OCI-LY1 (cell line): ENCODE measurements around the gene SMARCC1.

Source experiments
- H2AFZ ChIP-seq: fragments of 200-600 bp; sonication (generic), shearing (Covaris generic); 2 replicates; pipeline ENCODE4 v1.6.0; 2014; ENCODE audit warnings: antibody characterized with exemption, mild to moderate bottlenecking, low read length
- H3F3A ChIP-seq: fragments of 200-600 bp; sonication (generic), shearing (Covaris generic); 2 replicates; pipeline ENCODE4 v1.6.0; 2014; ENCODE audit warnings: mild to moderate bottlenecking, antibody characterized with exemption, low read length, moderate library complexity; ENCODE audit not compliant: insufficient read depth
- H3K27ac ChIP-seq: fragments of 200-600 bp; sonication (generic); 2 replicates; pipeline ENCODE4 v1.5.1; 2014; ENCODE audit warnings: low read length, mixed run types, mild to moderate bottlenecking, low read depth; ENCODE audit not compliant: poor library complexity, severe bottlenecking
- H3K27me3 ChIP-seq: fragments of 200-600 bp; sonication (generic); 2 replicates; pipeline ENCODE4 v1.6.0; 2014; ENCODE audit warnings: antibody characterized with exemption, mild to moderate bottlenecking, low read length, moderate library complexity; ENCODE audit not compliant: insufficient read depth
- H3K36me3 ChIP-seq: fragments of 200-600 bp; sonication (generic); 2 replicates; pipeline ENCODE4 v1.6.1; 2014; ENCODE audit warnings: mild to moderate bottlenecking, antibody characterized with exemption, low read length, moderate library complexity, mixed read lengths; ENCODE audit not compliant: insufficient read depth
- H3K4me1 ChIP-seq: fragments of 200-600 bp; sonication (generic); 2 replicates; pipeline ENCODE4 v1.5.1; 2014; ENCODE audit warnings: mild to moderate bottlenecking, low read length, moderate library complexity; ENCODE audit not compliant: insufficient read depth, severe bottlenecking
- H3K4me2 ChIP-seq: fragments of 200-600 bp; sonication (generic), shearing (Covaris generic); 2 replicates; pipeline ENCODE4 v1.6.1; 2014; ENCODE audit warnings: low read length
- H3K4me3 ChIP-seq: fragments of 200-600 bp; sonication (generic); 2 replicates; pipeline ENCODE4 v1.5.1; 2014; ENCODE audit warnings: low read length, low read depth, mild to moderate bottlenecking, mixed read lengths; ENCODE audit not compliant: poor library complexity, severe bottlenecking
- H3K79me2 ChIP-seq: fragments of 200-600 bp; shearing (Covaris generic); 2 replicates; pipeline ENCODE4 v1.6.1; 2016; ENCODE audit warnings: mixed run types, low read length, mixed read lengths; ENCODE audit not compliant: insufficient read depth
- H3K9ac ChIP-seq: fragments of 200-600 bp; sonication (generic), shearing (Covaris generic); 2 replicates; pipeline ENCODE4 v1.6.1; 2014; ENCODE audit warnings: mild to moderate bottlenecking, low read length, mixed read lengths
- H3K9me2 ChIP-seq: fragments of 200-600 bp; sonication (generic), shearing (Covaris generic); 2 replicates; pipeline ENCODE4 v1.6.1; 2014; ENCODE audit warnings: low read depth, mild to moderate bottlenecking, low read length, mixed read lengths
- H3K9me3 ChIP-seq: fragments of 200-600 bp; shearing (Covaris generic); 2 replicates; pipeline ENCODE4 v1.6.1; 2014; ENCODE audit warnings: low read length, mixed read lengths
- H4K20me1 ChIP-seq: fragments of 200-600 bp; sonication (generic), shearing (Covaris generic); 2 replicates; pipeline ENCODE4 v1.6.0; 2016; ENCODE audit warnings: mild to moderate bottlenecking, low read length; ENCODE audit not compliant: insufficient read depth
- CTCF ChIP-seq: fragments of 200-600 bp; sonication (generic), shearing (Covaris generic); IDR thresholded peaks from 2 replicates; pipeline ENCODE4 v1.5.1; 2017; ENCODE audit warnings: mild to moderate bottlenecking, antibody characterized with exemption, low read length, moderate library complexity, mixed read lengths
- EZH2 ChIP-seq: fragments of 200-600 bp; sonication (generic), shearing (Covaris generic); IDR thresholded peaks from 2 replicates; pipeline ENCODE4 v1.8.0; 2017; ENCODE audit warnings: borderline replicate concordance, mixed run types, mild to moderate bottlenecking, antibody characterized with exemption, low read length, moderate library complexity, mixed read lengths

SMARCC1 gene

GRCh38 chr3:47617086-47618010, 164.3 kb downstream of the SMARCC1 start:
- Histone ChIP-seq H3K4me3 (no peak overlapping the region), H2AFZ (no peak overlapping the region), H3K36me3 (peaks cover 90% of the 10 kb centered on the region), H3K4me2 (no peak overlapping the region), H4K20me1 (no peaks in the 10 kb centered on the region), H3K9me3 (no peaks in the 10 kb centered on the region), H3K9me2 (no peaks in the 10 kb centered on the region), H3F3A (no peaks in the 10 kb centered on the region), H3K27me3 (no peaks in the 10 kb centered on the region), H3K9ac (no peak overlapping the region), H3K79me2 (no peaks in the 10 kb centered on the region), H3K4me1 (peaks cover 17% of the 10 kb centered on the region), H3K27ac (no peak overlapping the region)
- TF ChIP-seq EZH2: no peak
- TF ChIP-seq CTCF: no peak

GRCh38 chr3:47614788-47615187, 166.9 kb downstream of the SMARCC1 start:
- H3K27me3 ChIP-seq: no peaks in the 10 kb centered on the region
- H3K9me3 ChIP-seq: no peaks in the 10 kb centered on the region
- H3K79me2 ChIP-seq: no peaks in the 10 kb centered on the region
- H3K4me1 ChIP-seq: peaks cover 17% of the 10 kb centered on the region
- H3K4me3 ChIP-seq: no peak overlapping the region
- TF ChIP-seq CTCF (no peak), EZH2 (no peak)
- H4K20me1 ChIP-seq: no peaks in the 10 kb centered on the region
- no peak overlapping the region for H3K9ac ChIP-seq
- H3K27ac ChIP-seq: peak overlapping the region; percentile 59
- H3K9me2 ChIP-seq: no peaks in the 10 kb centered on the region
- no peaks in the 10 kb centered on the region for H3F3A ChIP-seq
- H3K36me3 ChIP-seq: peaks cover 90% of the 10 kb centered on the region
- H2AFZ ChIP-seq: no peak overlapping the region
- H3K4me2 ChIP-seq: no peak overlapping the region

- no peaks in the 10 kb centered on the region for H3K9me3 ChIP-seq
- H3K79me2 ChIP-seq: no peaks in the 10 kb centered on the region
- no peaks in the 10 kb centered on the region for H3F3A ChIP-seq
- H3K9me2 ChIP-seq: no peaks in the 10 kb centered on the region
- peaks cover 90% of the 10 kb centered on the region for H3K36me3 ChIP-seq
- no peak overlapping the region for H3K9ac ChIP-seq
- H3K4me2 ChIP-seq: no peak overlapping the region; the same call in 1 of the 2 replicates
- no peaks in the 10 kb centered on the region for H3K27me3 ChIP-seq
- peak overlapping the region; percentile 59 for H3K27ac ChIP-seq
- TF ChIP-seq CTCF (no peak), EZH2 (no peak)
- H3K4me1 ChIP-seq: peaks cover 17% of the 10 kb centered on the region
- H2AFZ ChIP-seq: no peak overlapping the region
- no peak overlapping the region for H3K4me3 ChIP-seq
- H4K20me1 ChIP-seq: no peaks in the 10 kb centered on the region
Measured at GRCh38 chr3:47613722-47614121, 168.0 kb downstream of the SMARCC1 start.
